Mesodermal cell (in vitro differentiated cells): ENCODE data around the gene ACE.
A peak's percentile ranks its signal among the peaks of the same experiment; 100 is the strongest.

Experiments
- H3K27ac ChIP-seq: 2 replicates; pipeline ENCODE4 v1.7.0; 2013; ENCODE audit warnings: mild to moderate bottlenecking, low read depth, low read length, moderate library complexity; ENCODE audit not compliant: severe bottlenecking
- H3K36me3 ChIP-seq: 2 replicates; pipeline ENCODE4 v1.7.1; 2013; ENCODE audit warnings: mild to moderate bottlenecking, low read length, moderate library complexity; ENCODE audit not compliant: control insufficient read depth, insufficient read depth
- H3K4me1 ChIP-seq: one replicate; pipeline ENCODE4 v1.7.1; 2013; ENCODE audit warnings: mild to moderate bottlenecking, low read length; ENCODE audit not compliant: insufficient read depth, control insufficient read depth, poor library complexity, severe bottlenecking
- H3K4me3 ChIP-seq: 2 replicates; pipeline ENCODE4 v1.7.0; 2013; ENCODE audit warnings: low read length, control low read depth, mild to moderate bottlenecking; ENCODE audit not compliant: insufficient read depth, poor library complexity, severe bottlenecking; ENCODE audit errors: extremely low read depth
- H3K9me3 ChIP-seq: 2 replicates; pipeline ENCODE4 v1.7.1; 2013; ENCODE audit warnings: mild to moderate bottlenecking, low read length, moderate library complexity; ENCODE audit not compliant: control insufficient read depth
- WGBS, 2 experiments: methylation state at CpG; one replicate each; pipeline ENCODE4 v1.1.5; 2013; ENCODE audit warnings: missing lambda C conversion rate in 2 of 2; ENCODE audit not compliant: insufficient coverage in 2 of 2; 5-methylcytosine and 5-hydroxymethylcytosine counted together

The ACE gene

GRCh38 chr17:63445065-63445464 is 31.8 kb upstream of the ACE start:
- Histone ChIP-seq H3K4me1 (peaks cover 18% of the 10 kb centered on the region), H3K27ac (no peak overlapping the region), H3K9me3 (no peaks in the 10 kb centered on the region), H3K36me3 (no peaks in the 10 kb centered on the region), H3K4me3 (peak overlapping the region; percentile 36)
- 71 to 98% methylated on average over 3 to 4 of the region's 7 CpGs for WGBS, 2 experiments

GRCh38 chr17:63445571-63445953 is 31.3 kb upstream of the ACE start:
- 13% methylated on average over 23 to 24 of the region's 24 CpGs for WGBS, 2 experiments
- H3K4me3 ChIP-seq = peak overlapping the region; percentile 36
- H3K4me1 ChIP-seq = peaks cover 18% of the 10 kb centered on the region
- no peaks in the 10 kb centered on the region for H3K36me3 ChIP-seq
- H3K9me3 ChIP-seq = no peaks in the 10 kb centered on the region
- H3K27ac ChIP-seq = no peak overlapping the region

- Histone ChIP-seq H3K9me3 (no peaks in the 10 kb centered on the region), H3K27ac (peak within 1 kb of the TSS; percentile 58), H3K4me1 (peaks cover 21% of the 10 kb centered on the region), H3K36me3 (no peaks in the 10 kb centered on the region), H3K4me3 (peak within 1 kb of the TSS; percentile 36)
- 2 to 4% methylated on average over 66 to 78 of the region's 99 CpGs for WGBS, 2 experiments
These were observed 30.7 kb upstream of the ACE start, which contains the start of gene CYB561 for GRCh38 chr17:63445954-63446752. TSS of gene CYB561 (minus strand) at chr17:63446306. CDS start at chr17:63437547, 8,759 bp downstream.

- Histone ChIP-seq H3K9me3 (no peaks in the 10 kb centered on the region), H3K36me3 (no peaks in the 10 kb centered on the region), H3K4me1 (peaks cover 21% of the 10 kb centered on the region), H3K27ac (peak overlapping the region; percentile 58), H3K4me3 (peak overlapping the region; percentile 36)
- 30 to 37% methylated on average over 32 to 35 of the region's 44 CpGs for WGBS, 2 experiments
These were observed 29.9 kb upstream of the ACE start for GRCh38 chr17:63446753-63447470.

GRCh38 chr17:63447471-63448009 is 29.3 kb upstream of the ACE start:
- Histone ChIP-seq H3K36me3 (no peaks in the 10 kb centered on the region), H3K4me3 (no peak overlapping the region), H3K27ac (peak overlapping the region; percentile 58), H3K9me3 (no peaks in the 10 kb centered on the region), H3K4me1 (peaks cover 21% of the 10 kb centered on the region)
- 46 to 72% methylated on average over 3 to 4 of the region's 12 CpGs for WGBS, 2 experiments

- Histone ChIP-seq H3K36me3 (no peaks in the 10 kb centered on the region), H3K27ac (no peak overlapping the region), H3K4me1 (peaks cover 21% of the 10 kb centered on the region), H3K9me3 (no peaks in the 10 kb centered on the region), H3K4me3 (no peak overlapping the region)
- WGBS, 2 experiments = 78 to 83% methylated on average over 3 of the region's 3 CpGs
These were observed 28.2 kb upstream of the ACE start for GRCh38 chr17:63448655-63449054.

GRCh38 chr17:63450551-63450950 is 26.3 kb upstream of the ACE start:
- no peaks in the 10 kb centered on the region for H3K9me3 ChIP-seq
- no peaks in the 10 kb centered on the region for H3K36me3 ChIP-seq
- WGBS, 2 experiments = 57% methylated on average over 7 to 8 of the region's 11 CpGs
- peaks cover 25% of the 10 kb centered on the region for H3K4me1 ChIP-seq
- H3K27ac ChIP-seq = no peak overlapping the region
- H3K4me3 ChIP-seq = no peak overlapping the region

GRCh38 chr17:63451150-63451549 is 25.7 kb upstream of the ACE start:
- H3K27ac ChIP-seq = no peak overlapping the region
- H3K4me3 ChIP-seq = no peak overlapping the region
- peaks cover 25% of the 10 kb centered on the region for H3K4me1 ChIP-seq
- no peaks in the 10 kb centered on the region for H3K9me3 ChIP-seq
- no peaks in the 10 kb centered on the region for H3K36me3 ChIP-seq
- WGBS, 2 experiments = 84 to 89% methylated on average over 8 to 9 of the region's 11 CpGs

GRCh38 chr17:63452046-63452961 is 24.6 kb upstream of the ACE start:
- Histone ChIP-seq H3K36me3 (no peaks in the 10 kb centered on the region), H3K4me3 (no peak overlapping the region), H3K4me1 (peaks cover 22% of the 10 kb centered on the region), H3K27ac (no peak overlapping the region), H3K9me3 (no peaks in the 10 kb centered on the region)
- WGBS, 2 experiments = 92 to 95% methylated on average over 10 to 13 of the region's 15 CpGs

GRCh38 chr17:63452962-63453551 is 23.8 kb upstream of the ACE start:
- Histone ChIP-seq H3K4me3 (no peak overlapping the region), H3K9me3 (no peaks in the 10 kb centered on the region), H3K36me3 (no peaks in the 10 kb centered on the region), H3K4me1 (peaks cover 15% of the 10 kb centered on the region), H3K27ac (no peak overlapping the region)
- WGBS, 2 experiments = 88% methylated on average over 6 to 7 of the region's 7 CpGs
